Stimulated activated memory B cell treated with anti-CD40 and anti-IgM and Interleukin-4, amounts not matched to agents 10 μg/mL and 1 μg/mL and 100 μg/mL, for 72 hours (primary cell): ENCODE results near the gene PARVB.

ENCODE experiments used
- ATAC-seq: fragments of 150-1000 bp; cut with Tn5 transposase; 2 replicates; pipeline ENCODE4 v1.10.0; 2021
- H3K27ac Mint-ChIP-seq: one replicate; pipeline ENCODE4 v1.8.0; 2022; ENCODE audit warnings: mild to moderate bottlenecking, mixed read lengths
- H3K27me3 Mint-ChIP-seq: one replicate; pipeline ENCODE4 v1.8.0; 2022; ENCODE audit warnings: mixed read lengths
- H3K36me3 Mint-ChIP-seq: one replicate; pipeline ENCODE4 v1.8.0; 2022; ENCODE audit warnings: mixed read lengths
- H3K4me1 Mint-ChIP-seq: one replicate; pipeline ENCODE4 v1.8.0; 2022; ENCODE audit warnings: mixed read lengths
- H3K4me3 Mint-ChIP-seq: one replicate; pipeline ENCODE4 v1.8.0; 2022; ENCODE audit warnings: mild to moderate bottlenecking, moderate library complexity, mixed read lengths
- H3K9me3 Mint-ChIP-seq: one replicate; pipeline ENCODE4 v1.8.0; 2022; ENCODE audit warnings: mixed read lengths

The PARVB gene

GRCh38 chr22:44192098-44192815, 168.2 kb downstream of the PARVB start:
- Mint-ChIP-seq H3K27ac (peak overlapping the region; percentile 57), H3K4me3 (no peak overlapping the region), H3K4me1 (peaks cover 78% of the 10 kb centered on the region), H3K36me3 (peaks cover 25% of the 10 kb centered on the region), H3K27me3 (no peaks in the 10 kb centered on the region), H3K9me3 (peaks cover 6% of the 10 kb centered on the region)
- no peak for ATAC-seq

GRCh38 chr22:44192816-44193534, 168.9 kb downstream of the PARVB start:
- ATAC-seq: no peak
- H3K9me3 Mint-ChIP-seq: peaks cover 6% of the 10 kb centered on the region
- peaks cover 76% of the 10 kb centered on the region for H3K4me1 Mint-ChIP-seq
- no peak overlapping the region for H3K4me3 Mint-ChIP-seq
- H3K27me3 Mint-ChIP-seq: no peaks in the 10 kb centered on the region
- H3K36me3 Mint-ChIP-seq: peaks cover 25% of the 10 kb centered on the region
- H3K27ac Mint-ChIP-seq: peak overlapping the region; percentile 57

GRCh38 chr22:44193535-44193891, 169.4 kb downstream of the PARVB start:
- H3K27ac Mint-ChIP-seq: no peak overlapping the region

GRCh38 chr22:44194569-44194968, 170.5 kb downstream of the PARVB start:
- H3K27me3 Mint-ChIP-seq: no peaks in the 10 kb centered on the region
- peaks cover 6% of the 10 kb centered on the region for H3K9me3 Mint-ChIP-seq
- peaks cover 40% of the 10 kb centered on the region for H3K36me3 Mint-ChIP-seq
- no peak for ATAC-seq
- peaks cover 70% of the 10 kb centered on the region for H3K4me1 Mint-ChIP-seq
- no peak overlapping the region for H3K4me3 Mint-ChIP-seq
- peak overlapping the region; percentile 1 for H3K27ac Mint-ChIP-seq

More at GRCh38 chr22:44193535-44193891, 169.4 kb downstream of the PARVB start:
- H3K4me1 Mint-ChIP-seq: peaks cover 71% of the 10 kb centered on the region
- peaks cover 29% of the 10 kb centered on the region for H3K36me3 Mint-ChIP-seq
- ATAC-seq: no peak
- no peaks in the 10 kb centered on the region for H3K27me3 Mint-ChIP-seq
- no peak overlapping the region for H3K4me3 Mint-ChIP-seq
- peaks cover 6% of the 10 kb centered on the region for H3K9me3 Mint-ChIP-seq

GRCh38 chr22:44195189-44195871, 171.2 kb downstream of the PARVB start:
- peaks cover 46% of the 10 kb centered on the region for H3K36me3 Mint-ChIP-seq

GRCh38 chr22:44196241-44196640, 172.1 kb downstream of the PARVB start:
- peaks cover 53% of the 10 kb centered on the region for H3K36me3 Mint-ChIP-seq
- H3K27me3 Mint-ChIP-seq: no peaks in the 10 kb centered on the region
- H3K4me3 Mint-ChIP-seq: no peak overlapping the region
- peaks cover 61% of the 10 kb centered on the region for H3K4me1 Mint-ChIP-seq
- no peak for ATAC-seq
- peaks cover 6% of the 10 kb centered on the region for H3K9me3 Mint-ChIP-seq
- no peak overlapping the region for H3K27ac Mint-ChIP-seq

More at GRCh38 chr22:44195189-44195871, 171.2 kb downstream of the PARVB start:
- H3K27ac Mint-ChIP-seq: peak overlapping the region; percentile 1
- no peaks in the 10 kb centered on the region for H3K27me3 Mint-ChIP-seq
- no peak overlapping the region for H3K4me3 Mint-ChIP-seq
- ATAC-seq: peak; percentile 43
- peaks cover 6% of the 10 kb centered on the region for H3K9me3 Mint-ChIP-seq
- H3K4me1 Mint-ChIP-seq: peaks cover 65% of the 10 kb centered on the region

GRCh38 chr22:44196731-44197131, 172.6 kb downstream of the PARVB start:
- no peak overlapping the region for H3K4me3 Mint-ChIP-seq
- H3K4me1 Mint-ChIP-seq: peaks cover 58% of the 10 kb centered on the region
- no peak overlapping the region for H3K27ac Mint-ChIP-seq
- H3K36me3 Mint-ChIP-seq: peaks cover 58% of the 10 kb centered on the region
- H3K27me3 Mint-ChIP-seq: no peaks in the 10 kb centered on the region
- ATAC-seq: no peak
- peaks cover 6% of the 10 kb centered on the region for H3K9me3 Mint-ChIP-seq

- Mint-ChIP-seq H3K27me3 (no peaks in the 10 kb centered on the region), H3K9me3 (peaks cover 6% of the 10 kb centered on the region), H3K4me1 (peaks cover 56% of the 10 kb centered on the region), H3K4me3 (no peak overlapping the region), H3K27ac (no peak overlapping the region), H3K36me3 (peaks cover 64% of the 10 kb centered on the region)
- no peak for ATAC-seq
Measured at GRCh38 chr22:44197271-44197670, 173.2 kb downstream of the PARVB start.

GRCh38 chr22:44199164-44199563, 175.1 kb downstream of the PARVB start:
- H3K27ac Mint-ChIP-seq: no peak overlapping the region
- H3K9me3 Mint-ChIP-seq: peaks cover 6% of the 10 kb centered on the region
- ATAC-seq: no peak
- H3K36me3 Mint-ChIP-seq: peaks cover 65% of the 10 kb centered on the region
- H3K4me1 Mint-ChIP-seq: peaks cover 44% of the 10 kb centered on the region
- no peak overlapping the region for H3K4me3 Mint-ChIP-seq
- no peaks in the 10 kb centered on the region for H3K27me3 Mint-ChIP-seq

- Mint-ChIP-seq H3K9me3 (no peaks in the 10 kb centered on the region), H3K4me3 (no peak overlapping the region), H3K27me3 (no peaks in the 10 kb centered on the region), H3K36me3 (peaks cover 63% of the 10 kb centered on the region), H3K27ac (no peak overlapping the region), H3K4me1 (peaks cover 44% of the 10 kb centered on the region)
- no peak for ATAC-seq
Measured at GRCh38 chr22:44199866-44200265, 175.8 kb downstream of the PARVB start.

GRCh38 chr22:44200451-44200850, 176.3 kb downstream of the PARVB start:
- Mint-ChIP-seq H3K9me3 (no peaks in the 10 kb centered on the region), H3K27me3 (no peaks in the 10 kb centered on the region), H3K4me1 (peaks cover 44% of the 10 kb centered on the region), H3K4me3 (no peak overlapping the region), H3K36me3 (peaks cover 62% of the 10 kb centered on the region), H3K27ac (no peak overlapping the region)
- no peak for ATAC-seq

GRCh38 chr22:44200855-44201550, 176.9 kb downstream of the PARVB start:
- peak overlapping the region; percentile 47 for H3K27ac Mint-ChIP-seq

GRCh38 chr22:44201665-44202064, 177.6 kb downstream of the PARVB start:
- Mint-ChIP-seq H3K27me3 (no peaks in the 10 kb centered on the region), H3K4me3 (no peak overlapping the region), H3K36me3 (peaks cover 62% of the 10 kb centered on the region), H3K9me3 (no peaks in the 10 kb centered on the region), H3K4me1 (peaks cover 42% of the 10 kb centered on the region), H3K27ac (no peak overlapping the region)
- no peak for ATAC-seq

More at GRCh38 chr22:44200855-44201550, 176.9 kb downstream of the PARVB start:
- Mint-ChIP-seq H3K9me3 (no peaks in the 10 kb centered on the region), H3K27me3 (no peaks in the 10 kb centered on the region), H3K4me3 (no peak overlapping the region), H3K4me1 (peaks cover 43% of the 10 kb centered on the region), H3K36me3 (peaks cover 62% of the 10 kb centered on the region)
- ATAC-seq: no peak

- ATAC-seq: no peak
- no peaks in the 10 kb centered on the region for H3K27me3 Mint-ChIP-seq
- peaks cover 42% of the 10 kb centered on the region for H3K4me1 Mint-ChIP-seq
- no peaks in the 10 kb centered on the region for H3K9me3 Mint-ChIP-seq
- no peak overlapping the region for H3K27ac Mint-ChIP-seq
- no peak overlapping the region for H3K4me3 Mint-ChIP-seq
- H3K36me3 Mint-ChIP-seq: peaks cover 62% of the 10 kb centered on the region
Measured at GRCh38 chr22:44202261-44202789, 178.2 kb downstream of the PARVB start.

GRCh38 chr22:44203203-44203602, 179.1 kb downstream of the PARVB start:
- H3K4me1 Mint-ChIP-seq: peaks cover 50% of the 10 kb centered on the region
- no peak overlapping the region for H3K27ac Mint-ChIP-seq
- H3K9me3 Mint-ChIP-seq: no peaks in the 10 kb centered on the region
- no peaks in the 10 kb centered on the region for H3K27me3 Mint-ChIP-seq
- no peak for ATAC-seq
- H3K4me3 Mint-ChIP-seq: no peak overlapping the region
- H3K36me3 Mint-ChIP-seq: peaks cover 61% of the 10 kb centered on the region
